Measurements from ENCODE around the gene SMPD3.

SMPD3 gene

GRCh38 chr16:68342620-68343019 is 105.7 kb downstream of the SMPD3 start:
- TF ChIP-seq REST (IDR thresholded peaks at IDR 0.05; ENCODE audit: insufficient read depth in 1 of 2, low read depth in 2 of 2, low read length in 2 of 2): no peak
- TF ChIP-seq SIN3A (IDR thresholded peaks at IDR 0.05; ENCODE audit: borderline replicate concordance, insufficient read depth, low read length): no peak
- TF ChIP-seq POLR2AphosphoS5 (IDR thresholded peaks at IDR 0.05; ENCODE audit: low read depth, low read length): no peak
- no peak for TF ChIP-seq FOXP2 (optimal IDR thresholded peaks at IDR 0.05; ENCODE audit: borderline replicate concordance, extremely low read depth, extremely low read length, insufficient read depth)
- TF ChIP-seq TAF1 (IDR thresholded peaks at IDR 0.05; ENCODE audit: borderline replicate concordance, insufficient read depth, low read length): no peak

DNA sequence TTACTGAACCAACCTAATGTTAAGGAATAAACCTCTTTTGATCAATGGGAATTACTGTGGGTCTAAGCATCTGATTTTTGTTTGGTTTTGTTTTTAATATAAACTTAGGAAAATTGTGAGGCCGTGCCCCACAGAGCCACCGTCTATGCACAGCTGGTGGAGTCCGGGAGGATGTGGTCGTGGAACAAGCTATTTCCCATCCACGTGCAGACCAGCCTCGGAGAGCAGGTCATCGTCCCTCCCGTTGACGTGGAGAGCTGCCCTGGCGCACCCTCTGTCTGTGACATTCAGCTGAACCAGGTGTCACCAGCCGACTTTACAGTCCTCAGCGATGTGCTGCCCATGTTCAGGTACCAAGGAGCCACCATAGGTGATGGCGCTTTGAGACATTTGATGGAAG is 109.1 kb downstream of the SMPD3 start:
- no peak for TF ChIP-seq POLR2AphosphoS5 (IDR thresholded peaks at IDR 0.05; ENCODE audit: low read depth, low read length)
- no peak for TF ChIP-seq TAF1 (IDR thresholded peaks at IDR 0.05; ENCODE audit: borderline replicate concordance, insufficient read depth, low read length)
- TF ChIP-seq REST (IDR thresholded peaks at IDR 0.05; ENCODE audit: insufficient read depth in 1 of 2, low read depth in 2 of 2, low read length in 2 of 2): no peak
- no peak for TF ChIP-seq FOXP2 (optimal IDR thresholded peaks at IDR 0.05; ENCODE audit: borderline replicate concordance, extremely low read depth, extremely low read length, insufficient read depth)
- no peak for TF ChIP-seq SIN3A (IDR thresholded peaks at IDR 0.05; ENCODE audit: borderline replicate concordance, insufficient read depth, low read length)

- TF ChIP-seq POLR2AphosphoS5 (IDR thresholded peaks at IDR 0.05; ENCODE audit: low read depth, low read length) (no peak), FOXP2 (optimal IDR thresholded peaks at IDR 0.05; ENCODE audit: borderline replicate concordance, extremely low read depth, extremely low read length, insufficient read depth) (no peak), REST (IDR thresholded peaks at IDR 0.05; ENCODE audit: insufficient read depth in 1 of 2, low read depth in 2 of 2, low read length in 2 of 2) (no peak), TAF1 (IDR thresholded peaks at IDR 0.05; ENCODE audit: borderline replicate concordance, insufficient read depth, low read length) (no peak), SIN3A (IDR thresholded peaks at IDR 0.05; ENCODE audit: borderline replicate concordance, insufficient read depth, low read length) (no peak)
These were observed 109.8 kb downstream of the SMPD3 start for GRCh38 chr16:68338326-68339119.

DNA sequence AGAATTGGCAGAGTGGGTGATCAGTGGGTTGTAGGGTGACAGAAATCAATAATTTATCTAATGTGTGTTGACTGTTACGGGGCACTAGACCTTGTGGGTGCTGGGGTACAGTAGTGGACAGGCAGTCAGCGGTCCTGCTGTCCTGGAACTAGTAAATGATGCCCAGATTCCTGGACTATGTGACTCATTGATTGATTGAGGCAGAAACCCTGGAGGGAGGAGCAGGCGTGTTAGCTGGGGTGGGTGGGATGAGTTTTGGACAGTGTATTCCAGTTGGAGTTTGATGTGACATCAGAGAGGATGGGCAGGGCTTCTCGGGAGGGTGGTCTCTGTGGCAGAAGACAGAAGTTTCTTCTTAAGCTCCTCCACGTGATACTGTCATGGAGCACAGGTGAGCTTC is 113.1 kb downstream of the SMPD3 start:
- TF ChIP-seq POLR2AphosphoS5 (IDR thresholded peaks at IDR 0.05; ENCODE audit: low read depth, low read length): no peak

GRCh38 chr16:68332411-68333121 is 115.7 kb downstream of the SMPD3 start:
- no peak for TF ChIP-seq SIN3A (IDR thresholded peaks at IDR 0.05; ENCODE audit: borderline replicate concordance, insufficient read depth, low read length)
- no peak for TF ChIP-seq TAF1 (IDR thresholded peaks at IDR 0.05; ENCODE audit: borderline replicate concordance, insufficient read depth, low read length)
- TF ChIP-seq POLR2AphosphoS5 (IDR thresholded peaks at IDR 0.05; ENCODE audit: low read depth, low read length): no peak
- TF ChIP-seq FOXP2 (optimal IDR thresholded peaks at IDR 0.05; ENCODE audit: borderline replicate concordance, extremely low read depth, extremely low read length, insufficient read depth): no peak
- TF ChIP-seq REST (IDR thresholded peaks at IDR 0.05; ENCODE audit: insufficient read depth in 1 of 2, low read depth in 2 of 2, low read length in 2 of 2): no peak
